AG09319 (cell line): ENCODE measurements around the gene EHBP1.

Source experiments
- DNase-seq: peaks from one replicate; pipeline ENCODE4 v3.0.0-alpha.2; 2010; ENCODE audit warnings: low read depth; ENCODE audit errors: extremely low read depth
- CTCF ChIP-seq: IDR thresholded peaks from 2 replicates; pipeline ENCODE4 v1.5.1; 2011; ENCODE audit warnings: low read depth, mild to moderate bottlenecking, inconsistent platforms, low read length, moderate library complexity

EHBP1 gene

DNA sequence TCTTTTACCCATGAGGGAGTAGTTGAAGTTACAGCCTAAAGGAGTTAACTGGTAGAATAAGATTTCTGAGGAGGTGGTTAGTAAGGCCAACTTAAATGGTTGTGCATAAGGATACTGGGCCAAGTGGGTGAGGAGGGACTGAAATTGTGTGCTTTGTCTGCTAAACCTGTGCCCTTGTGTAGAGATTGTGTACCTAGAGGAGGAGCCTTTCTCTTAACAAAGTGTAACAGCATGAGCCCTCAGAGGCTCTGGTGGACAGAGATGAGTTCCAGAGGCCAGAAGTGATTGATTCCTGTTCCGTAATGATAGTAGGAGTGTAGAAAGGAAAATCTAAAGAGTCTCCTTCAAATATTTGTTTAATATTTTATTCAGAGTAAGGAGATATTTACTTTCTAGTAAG, 388.0 kb downstream of the EHBP1 start:
- no peak for DNase-seq
- no peak for TF ChIP-seq CTCF
